ENCODE measurements around the gene CHST8. TPM values are rescaled to one million over a fixed set of nuclear protein-coding genes. Genes with fewer than 3 reads are reported as not detected.

Gene CHST8
- polyA plus RNA-seq, 2 of the 4 experiments (the other 2 are of a cell fraction) = not detected

- CTCF ChIA-PET = interaction anchor here (1.1 kb wide), 1 partner anchor 49 kb away, joined by 3 read pairs; no protein-coding TSS in a partner anchor
- ATAC-seq = no peak
- no peak overlapping the region for H3K4me2 ChIP-seq
Measured at GRCh38 chr19:33613620-33614000, 8.1 kb upstream of the CHST8 start.

GRCh38 chr19:33616346-33616745, 5.4 kb upstream of the CHST8 start:
- POLR2A ChIA-PET = no interaction called here

More at GRCh38 chr19:33613620-33614000, 8.1 kb upstream of the CHST8 start:
- 3% methylated on average over 3 of the region's 3 CpGs for WGBS (ENCODE audit: missing lambda C conversion rate)
- POLR2A ChIA-PET = no interaction called here
- no peak overlapping the region for H3K27ac ChIP-seq
- no peak overlapping the region for H3K4me3 ChIP-seq
- DNase-seq (ENCODE audit: low read depth in 1 of 2, low spot score in 1 of 2) = no peak
- peaks cover 19% of the 10 kb centered on the region; the same call in 2 of the 3 replicates for H3K9me3 ChIP-seq
- H3K4me1 ChIP-seq = no peaks in the 10 kb centered on the region
- FAIRE-seq = no peak
- TF ChIP-seq EP300 (IDR thresholded peaks at IDR 0.05) = no peak
- TF ChIP-seq ZSCAN20 (CRISPR knock-in tag; IDR thresholded peaks at IDR 0.05) = no peak
- TF ChIP-seq, protein P1, sequence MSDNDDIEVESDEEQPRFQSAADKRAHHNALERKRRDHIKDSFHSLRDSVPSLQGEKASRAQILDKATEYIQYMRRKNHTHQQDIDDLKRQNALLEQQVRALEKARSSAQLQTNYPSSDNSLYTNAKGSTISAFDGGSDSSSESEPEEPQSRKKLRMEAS (IDR thresholded peaks at IDR 0.05) = no peak
- no peak for TF ChIP-seq CHD2 (IDR thresholded peaks at IDR 0.05; ENCODE audit: low read length, partially characterized antibody)
- no peak for TF ChIP-seq RARB (CRISPR knock-in tag; IDR thresholded peaks at IDR 0.05)
- TF ChIP-seq RFX5 (IDR thresholded peaks at IDR 0.05) = no peak
- no peak for TF ChIP-seq SMC3 (IDR thresholded peaks at IDR 0.05)
- TF ChIP-seq RNF2 (IDR thresholded peaks at IDR 0.05; ENCODE audit: borderline replicate concordance, low read depth) = no peak
- TF ChIP-seq MAZ (IDR thresholded peaks at IDR 0.05; ENCODE audit: borderline replicate concordance, low read depth, low read length) = no peak
- TF ChIP-seq POLR2A (IDR thresholded peaks at IDR 0.05; ENCODE audit: low read length) = no peak
- no peak for TF ChIP-seq HOXB5 (CRISPR knock-in tag; IDR thresholded peaks at IDR 0.05)
- no peak for TF ChIP-seq MAFK (IDR thresholded peaks at IDR 0.05; ENCODE audit: partially characterized antibody)
- TF ChIP-seq KDM1A (IDR thresholded peaks at IDR 0.05; ENCODE audit: low read depth) = no peak
- TF ChIP-seq, protein P2, sequence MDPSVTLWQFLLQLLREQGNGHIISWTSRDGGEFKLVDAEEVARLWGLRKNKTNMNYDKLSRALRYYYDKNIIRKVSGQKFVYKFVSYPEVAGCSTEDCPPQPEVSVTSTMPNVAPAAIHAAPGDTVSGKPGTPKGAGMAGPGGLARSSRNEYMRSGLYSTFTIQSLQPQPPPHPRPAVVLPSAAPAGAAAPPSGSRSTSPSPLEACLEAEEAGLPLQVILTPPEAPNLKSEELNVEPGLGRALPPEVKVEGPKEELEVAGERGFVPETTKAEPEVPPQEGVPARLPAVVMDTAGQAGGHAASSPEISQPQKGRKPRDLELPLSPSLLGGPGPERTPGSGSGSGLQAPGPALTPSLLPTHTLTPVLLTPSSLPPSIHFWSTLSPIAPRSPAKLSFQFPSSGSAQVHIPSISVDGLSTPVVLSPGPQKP (IDR thresholded peaks at IDR 0.05; ENCODE audit: low read depth, low read length) = no peak
- no peak for TF ChIP-seq HEYL (CRISPR knock-in tag; IDR thresholded peaks at IDR 0.05)
- TF ChIP-seq CHD4 (IDR thresholded peaks at IDR 0.05; ENCODE audit: borderline replicate concordance) = no peak
- no peak for TF ChIP-seq RAD21 (conservative IDR thresholded peaks at IDR 0.05 in 1 of 2, IDR thresholded peaks at IDR 0.05 in 1 of 2)

More at GRCh38 chr19:33616346-33616745, 5.4 kb upstream of the CHST8 start:
- ATAC-seq (no peak), DNase-seq (ENCODE audit: low read depth in 1 of 2, low spot score in 1 of 2) (no peak), FAIRE-seq (no peak)
- 11% methylated on average over 4 of the region's 4 CpGs for WGBS (ENCODE audit: missing lambda C conversion rate)
- CTCF ChIA-PET = interaction anchor here (1.0 kb wide), 1 partner anchor 13 kb away, joined by 3 read pairs; no protein-coding TSS in a partner anchor
- no peak for TF ChIP-seq HOXB13 (CRISPR knock-in tag; IDR thresholded peaks at IDR 0.05; ENCODE audit: low read depth)
- no peak for TF ChIP-seq RNF2 (IDR thresholded peaks at IDR 0.05; ENCODE audit: borderline replicate concordance, low read depth)
- TF ChIP-seq, protein P3, sequence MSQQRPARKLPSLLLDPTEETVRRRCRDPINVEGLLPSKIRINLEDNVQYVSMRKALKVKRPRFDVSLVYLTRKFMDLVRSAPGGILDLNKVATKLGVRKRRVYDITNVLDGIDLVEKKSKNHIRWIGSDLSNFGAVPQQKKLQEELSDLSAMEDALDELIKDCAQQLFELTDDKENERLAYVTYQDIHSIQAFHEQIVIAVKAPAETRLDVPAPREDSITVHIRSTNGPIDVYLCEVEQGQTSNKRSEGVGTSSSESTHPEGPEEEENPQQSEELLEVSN (IDR thresholded peaks at IDR 0.05; ENCODE audit: borderline replicate concordance, low read depth) = no peak
- no peak for TF ChIP-seq CBX8 (IDR thresholded peaks at IDR 0.05)
- TF ChIP-seq, protein P4, sequence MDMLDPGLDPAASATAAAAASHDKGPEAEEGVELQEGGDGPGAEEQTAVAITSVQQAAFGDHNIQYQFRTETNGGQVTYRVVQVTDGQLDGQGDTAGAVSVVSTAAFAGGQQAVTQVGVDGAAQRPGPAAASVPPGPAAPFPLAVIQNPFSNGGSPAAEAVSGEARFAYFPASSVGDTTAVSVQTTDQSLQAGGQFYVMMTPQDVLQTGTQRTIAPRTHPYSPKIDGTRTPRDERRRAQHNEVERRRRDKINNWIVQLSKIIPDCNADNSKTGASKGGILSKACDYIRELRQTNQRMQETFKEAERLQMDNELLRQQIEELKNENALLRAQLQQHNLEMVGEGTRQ (IDR thresholded peaks at IDR 0.05) = no peak
- TF ChIP-seq MAFK (IDR thresholded peaks at IDR 0.05; ENCODE audit: partially characterized antibody) = no peak
- TF ChIP-seq ZFP36 (IDR thresholded peaks at IDR 0.05; ENCODE audit: borderline replicate concordance, partially characterized antibody) = no peak
- TF ChIP-seq, protein P5, sequence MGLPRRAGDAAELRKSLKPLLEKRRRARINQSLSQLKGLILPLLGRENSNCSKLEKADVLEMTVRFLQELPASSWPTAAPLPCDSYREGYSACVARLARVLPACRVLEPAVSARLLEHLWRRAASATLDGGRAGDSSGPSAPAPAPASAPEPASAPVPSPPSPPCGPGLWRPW (IDR thresholded peaks at IDR 0.05) = no peak
- TF ChIP-seq EP300 (IDR thresholded peaks at IDR 0.05) = no peak
- no peak for TF ChIP-seq JUNB (IDR thresholded peaks at IDR 0.05)
- Histone ChIP-seq H3K4me2 (no peak overlapping the region), H3K9me3 (no peaks in the 10 kb centered on the region), H3K4me1 (peaks cover 1% of the 10 kb centered on the region; the same call in 1 of the 3 replicates), H3K4me3 (no peak overlapping the region), H3K27ac (no peak overlapping the region)
